Measurements from ENCODE around the gene EIF4G3.

EIF4G3 gene

DNA sequence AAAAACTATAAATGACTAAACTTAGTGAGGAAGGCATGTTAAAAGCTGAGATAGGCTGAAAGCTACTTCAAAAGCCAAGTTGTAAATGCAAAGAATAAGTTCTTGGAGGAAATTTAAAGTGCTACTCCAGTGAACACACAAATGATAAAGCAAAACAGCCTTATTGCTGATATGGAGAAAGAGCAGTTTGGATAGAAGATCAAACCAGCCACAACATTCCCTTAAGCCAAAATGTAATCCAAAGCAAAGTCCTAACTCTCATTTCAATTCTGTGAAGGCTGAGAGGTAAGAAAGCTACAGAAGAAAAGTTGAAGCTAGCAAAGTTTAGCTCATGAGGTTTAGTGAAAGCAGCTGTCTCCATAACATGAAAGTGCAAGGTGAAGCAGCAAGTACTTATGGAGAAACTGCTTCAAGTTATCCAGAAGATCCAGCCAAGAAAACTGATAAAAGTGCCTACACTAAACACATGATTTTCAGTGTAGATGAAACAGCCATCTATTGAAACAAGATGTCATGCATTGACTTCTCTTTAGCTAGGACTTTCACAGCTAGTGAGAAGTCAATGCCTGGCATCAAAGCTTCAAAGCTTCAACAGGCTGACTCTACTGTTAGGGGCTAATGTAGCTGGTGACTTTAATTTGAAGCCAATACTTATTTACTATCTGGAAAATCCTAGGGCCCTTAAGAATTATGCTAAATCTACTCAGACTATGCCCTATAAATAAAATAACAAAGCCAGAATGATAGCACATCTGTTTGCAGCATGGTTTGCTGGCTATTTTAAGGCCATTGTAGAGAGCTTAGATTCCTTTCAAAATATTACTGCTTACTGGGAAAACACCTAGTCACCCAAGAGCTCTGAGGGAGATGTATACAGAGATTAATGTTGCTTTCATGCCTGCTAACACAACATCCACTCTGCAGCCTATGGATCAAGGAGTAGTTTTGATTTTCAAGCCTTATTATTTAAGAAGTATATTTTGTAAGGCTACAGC is 188.6 kb downstream of the EIF4G3 start:
- no peak for DNase-seq

GRCh38 chr1:20983297-20983889 is 193.3 kb downstream of the EIF4G3 start:
- no peak for DNase-seq

DNA sequence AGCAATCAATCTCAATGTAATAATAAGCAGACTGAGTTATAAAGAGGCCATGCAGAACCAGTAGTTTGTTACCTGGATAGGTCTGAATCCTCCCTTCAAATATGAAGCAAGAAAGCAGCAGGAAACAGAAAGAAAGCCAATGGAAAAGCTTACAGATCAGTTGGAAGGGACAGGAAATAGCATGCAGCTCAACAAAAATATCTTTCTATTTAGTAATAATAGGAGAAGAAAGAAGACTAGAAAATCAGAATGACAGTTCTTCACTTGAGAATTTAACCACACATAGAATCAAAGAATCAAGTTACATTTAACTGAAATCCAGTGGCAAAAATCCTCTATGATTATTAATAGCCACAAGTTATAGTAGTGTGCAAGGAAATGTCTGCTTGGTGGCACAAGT is 194.4 kb downstream of the EIF4G3 start:
- DNase-seq: no peak

DNA sequence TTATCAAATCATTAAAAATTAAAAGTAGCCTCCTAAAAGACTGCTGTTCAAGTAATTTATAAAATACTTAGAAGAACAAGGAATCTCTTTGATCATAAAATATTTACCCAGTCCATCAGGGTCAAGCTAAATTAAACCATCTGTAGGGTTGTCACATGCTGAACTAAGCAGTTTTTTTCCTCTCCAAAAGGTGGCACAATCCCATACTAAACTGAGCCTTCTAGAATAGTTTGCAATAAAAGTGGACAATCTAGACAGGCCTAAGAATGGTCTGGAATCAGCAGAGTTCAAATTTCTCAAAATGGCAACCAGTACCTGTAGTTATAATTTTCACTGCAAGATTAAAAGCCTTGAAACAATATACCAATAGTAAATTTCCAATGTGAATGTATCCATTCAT is 194.8 kb downstream of the EIF4G3 start:
- DNase-seq: peak in 3 of 4 experiments; percentile 12 to 35 (median 16)

DNA sequence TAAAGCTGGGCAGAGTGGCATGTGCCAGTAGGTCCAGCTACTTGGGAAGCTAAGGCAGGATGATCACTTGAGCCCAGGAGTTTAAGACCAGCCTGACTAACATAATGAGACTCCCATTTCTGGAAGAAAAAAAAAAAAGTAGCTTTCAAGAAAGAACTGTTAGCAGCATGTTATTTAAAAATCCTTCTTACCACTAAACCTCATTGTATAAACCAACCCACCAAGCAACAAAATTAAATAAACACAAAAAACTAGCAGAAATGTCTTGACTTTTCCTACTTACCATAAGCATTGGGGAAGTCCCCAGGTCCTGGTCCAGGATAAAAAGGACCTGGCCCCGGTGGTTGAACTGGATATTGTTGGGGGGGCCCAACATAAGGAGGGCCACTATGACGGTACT is 196.6 kb downstream of the EIF4G3 start:
- no peak for DNase-seq

DNA sequence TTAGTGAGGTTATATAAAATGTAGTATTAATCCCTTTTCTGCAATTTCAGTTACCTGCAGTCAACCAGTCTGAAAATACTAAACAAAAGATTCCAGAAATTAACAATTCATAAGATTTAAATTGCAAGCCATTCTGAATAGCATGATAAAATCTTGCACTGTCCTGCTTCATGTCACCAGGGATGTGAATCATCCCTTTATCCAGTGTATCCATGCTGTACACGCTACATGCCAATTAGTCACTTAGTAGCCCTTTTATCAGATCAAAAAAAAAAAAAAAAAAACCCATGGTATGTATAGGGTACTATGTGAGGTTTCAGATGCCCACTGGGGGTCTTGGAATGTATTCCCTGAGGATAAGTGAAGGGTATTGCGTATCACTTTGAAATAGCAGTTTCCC is 198.3 kb downstream of the EIF4G3 start:
- no peak for DNase-seq

DNA sequence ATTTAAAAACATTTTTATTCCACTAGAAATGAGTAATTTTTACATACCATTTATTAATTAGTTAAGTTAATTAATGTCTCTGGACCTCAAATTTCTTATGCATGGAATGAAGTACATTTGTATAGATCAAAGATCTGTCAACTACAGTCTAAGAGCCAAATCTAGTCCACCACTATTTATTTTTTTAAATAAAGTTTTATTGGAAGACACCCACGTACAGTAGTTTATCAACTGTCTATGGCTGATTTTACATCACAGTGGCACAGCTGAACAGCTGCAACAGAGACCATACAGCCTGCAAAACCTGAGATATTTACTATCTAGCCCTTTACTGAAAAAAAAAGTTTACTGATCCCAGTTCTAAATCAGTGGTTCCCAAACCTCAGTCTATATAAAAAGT is 201.0 kb downstream of the EIF4G3 start:
- no peak for DNase-seq

DNA sequence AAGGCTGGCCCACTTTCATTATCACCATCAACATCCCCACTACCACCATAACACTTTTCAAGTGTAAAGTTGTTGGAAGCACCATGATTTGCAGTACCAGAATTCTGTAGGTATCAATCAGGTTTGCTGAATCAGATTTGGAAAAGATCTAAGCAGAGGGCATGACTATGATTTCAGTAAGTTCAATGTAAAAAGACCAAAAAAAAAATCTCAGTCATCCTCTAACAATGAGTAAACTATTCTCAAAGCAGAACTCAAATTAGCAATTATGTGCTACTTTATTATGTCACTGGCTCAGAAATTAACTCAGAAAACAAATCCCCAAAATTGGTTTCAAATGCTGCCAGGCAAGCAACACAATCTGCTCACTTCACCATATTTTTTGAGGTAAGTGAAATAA is 201.7 kb downstream of the EIF4G3 start:
- no peak for DNase-seq

GRCh38 chr1:20974069-20974468 is 202.6 kb downstream of the EIF4G3 start:
- DNase-seq: no peak

GRCh38 chr1:20972855-20973254 is 203.8 kb downstream of the EIF4G3 start:
- no peak for DNase-seq

DNA sequence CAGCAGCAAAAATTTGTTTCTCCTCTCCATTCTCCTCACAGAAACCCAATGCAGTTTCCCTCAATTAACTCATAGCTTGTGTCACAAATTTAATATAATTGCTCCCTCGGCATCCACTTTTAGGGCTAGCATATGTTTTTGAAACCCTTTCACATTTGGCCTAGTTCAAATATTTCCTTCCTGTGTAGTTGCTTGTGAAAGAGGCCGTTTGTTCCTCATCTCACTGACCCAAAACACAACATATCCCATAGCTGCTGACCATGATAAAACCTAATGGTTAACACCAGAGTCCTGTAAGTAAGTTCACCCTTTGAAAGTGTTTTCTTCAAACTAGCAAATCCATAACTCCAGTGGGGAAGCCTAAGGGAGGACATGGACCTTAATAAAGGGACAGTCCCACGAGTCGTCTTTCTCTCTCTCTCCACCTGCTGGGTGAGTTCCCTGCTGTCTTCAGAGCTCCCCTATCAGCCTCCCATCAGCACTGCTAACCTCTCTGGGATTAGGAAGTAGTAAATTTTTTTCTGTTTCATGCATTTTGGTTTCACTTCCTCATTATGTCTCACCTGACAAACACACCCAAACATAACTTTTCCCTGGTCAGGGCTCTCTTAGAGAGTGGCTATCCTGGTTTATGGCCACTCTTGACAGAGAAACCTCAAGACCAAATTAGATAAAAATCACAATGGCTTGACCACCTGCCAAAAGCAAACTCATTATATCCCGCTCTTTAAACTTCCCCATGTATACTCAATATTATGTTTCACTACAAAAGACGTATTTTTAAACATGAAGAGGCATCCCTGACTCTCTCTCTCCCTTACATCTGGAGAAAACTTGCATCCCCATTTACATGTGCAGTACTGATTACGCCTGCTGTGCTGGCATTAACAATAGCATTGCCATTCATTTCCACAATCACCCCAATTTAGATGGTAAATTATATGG is 211.9 kb downstream of the EIF4G3 start:
- DNase-seq: peak; percentile 35 to 78 (median 60)

DNA sequence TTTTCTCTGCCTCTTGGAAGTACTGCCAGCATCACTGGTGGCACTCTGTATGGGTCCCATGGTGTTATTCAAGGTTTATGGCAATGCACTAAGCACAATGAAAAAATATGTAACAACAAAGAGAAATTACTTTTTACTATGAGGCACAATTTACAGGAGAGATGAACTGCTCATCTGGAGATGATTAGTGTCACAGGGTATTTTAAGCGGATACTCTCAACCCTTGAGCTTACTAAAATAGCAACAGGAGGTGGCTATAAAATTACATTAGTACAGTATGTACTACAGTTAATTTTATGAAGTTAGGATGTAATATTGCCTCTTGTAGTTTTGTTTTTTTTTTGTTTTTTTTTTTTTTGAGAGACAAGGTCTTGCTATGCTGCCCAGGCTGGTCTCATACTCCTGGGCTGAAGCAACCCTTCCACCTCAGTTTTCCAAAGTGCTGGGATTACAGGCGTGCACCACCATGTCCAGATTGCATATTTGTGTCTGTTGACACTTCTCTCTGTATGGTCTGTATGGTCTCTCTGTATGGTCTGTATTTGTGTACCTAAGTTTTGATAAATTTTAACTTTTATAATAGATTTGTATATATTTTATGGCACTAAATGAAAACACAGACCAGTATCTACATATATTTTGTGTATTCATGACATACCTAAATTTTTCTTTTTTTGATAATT is 214.0 kb downstream of the EIF4G3 start:
- no peak for DNase-seq

DNA sequence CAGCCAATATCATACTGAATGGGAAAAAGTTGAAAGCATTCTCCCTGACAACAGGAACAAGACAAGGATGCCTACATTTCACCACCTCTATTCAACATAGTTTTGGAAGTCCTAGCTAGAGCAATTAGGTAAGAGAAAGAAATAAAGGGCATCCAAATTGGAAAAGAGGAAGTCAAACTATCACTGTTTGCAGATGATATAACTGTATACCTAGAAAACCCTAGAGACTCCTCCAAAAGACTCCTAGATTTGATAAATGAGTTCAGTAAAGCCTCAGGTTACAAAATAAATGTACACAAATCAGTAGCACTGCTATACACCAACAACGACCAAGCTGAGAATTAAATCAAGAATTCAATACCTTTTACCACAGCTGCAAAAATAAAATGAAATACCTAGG is 218.3 kb downstream of the EIF4G3 start:
- no peak for DNase-seq

GRCh38 chr1:20956272-20956671 is 220.4 kb downstream of the EIF4G3 start:
- DNase-seq: no peak

DNA sequence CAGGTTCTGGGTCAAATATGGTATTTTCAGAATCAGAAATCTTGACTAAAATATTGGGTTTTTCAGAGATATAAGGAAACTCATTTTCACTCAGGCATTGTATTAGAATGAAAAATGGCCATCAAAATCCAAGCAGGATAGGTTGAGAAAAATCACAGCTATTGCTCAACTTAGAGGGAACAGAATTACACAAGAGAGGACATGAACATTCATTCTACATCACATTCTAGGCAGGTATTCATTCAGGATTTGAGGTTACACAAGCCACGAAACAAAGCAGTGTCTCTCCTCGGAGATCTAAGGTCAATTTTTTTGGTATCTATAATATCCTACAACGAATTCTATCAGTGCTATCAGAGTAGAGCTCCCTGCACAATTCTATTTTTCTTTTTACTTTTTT is 226.0 kb downstream of the EIF4G3 start:
- DNase-seq: no peak

DNA sequence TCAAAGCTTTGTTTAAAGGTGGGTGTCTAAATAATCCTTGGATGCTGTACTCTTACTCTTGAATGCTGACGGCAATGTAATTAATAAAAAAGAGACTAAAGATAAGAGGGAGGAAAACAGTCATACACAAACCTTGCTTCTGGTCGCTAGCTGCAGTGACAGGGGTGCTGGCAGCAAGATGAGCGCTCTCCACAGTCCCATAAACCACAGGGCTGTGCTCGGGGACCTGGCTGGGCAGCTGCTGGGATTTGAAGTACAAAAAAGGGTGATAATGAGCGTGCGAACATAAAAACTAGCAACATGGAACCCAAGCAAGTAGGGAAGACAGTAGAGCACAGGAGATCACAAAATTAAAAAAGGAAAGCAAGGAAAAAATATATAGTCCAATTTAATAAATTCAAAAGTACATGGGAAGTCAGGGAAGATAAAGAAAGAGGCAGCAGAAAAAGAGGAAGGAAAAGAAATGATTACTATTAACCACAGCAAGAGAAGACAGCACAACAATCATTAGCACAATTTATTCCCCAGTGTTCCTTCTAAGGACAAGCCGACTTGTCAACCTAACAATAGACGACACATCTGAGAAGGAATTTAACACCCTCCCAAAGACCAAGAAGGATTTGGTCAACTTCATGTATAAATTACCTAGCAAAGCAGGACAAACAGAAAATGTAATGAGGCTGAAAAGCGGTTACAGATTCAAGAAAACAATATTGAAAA is 226.7 kb downstream of the EIF4G3 start:
- DNase-seq: peak in 2 of 4 experiments; percentile 22 to 23

DNA sequence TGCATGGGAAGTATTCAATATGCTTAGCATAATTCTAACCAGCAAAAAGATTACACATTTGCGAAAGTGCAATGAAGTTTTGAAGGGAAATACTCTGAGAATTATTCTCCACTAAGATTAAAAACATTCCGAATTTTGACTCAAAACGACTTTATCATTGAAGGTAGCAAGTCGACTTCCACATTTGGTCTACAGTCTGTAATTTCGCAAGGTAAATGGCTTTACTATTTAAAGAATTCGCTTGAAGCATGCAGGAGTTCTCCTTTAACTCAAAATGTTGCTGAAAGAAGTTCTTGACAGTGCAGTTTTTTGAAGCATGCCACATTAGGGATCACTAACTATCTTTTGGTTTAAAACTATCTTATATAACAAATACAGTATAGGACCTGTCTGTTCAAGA is 228.6 kb downstream of the EIF4G3 start:
- DNase-seq: peak in 2 of 4 experiments; percentile 25

DNA sequence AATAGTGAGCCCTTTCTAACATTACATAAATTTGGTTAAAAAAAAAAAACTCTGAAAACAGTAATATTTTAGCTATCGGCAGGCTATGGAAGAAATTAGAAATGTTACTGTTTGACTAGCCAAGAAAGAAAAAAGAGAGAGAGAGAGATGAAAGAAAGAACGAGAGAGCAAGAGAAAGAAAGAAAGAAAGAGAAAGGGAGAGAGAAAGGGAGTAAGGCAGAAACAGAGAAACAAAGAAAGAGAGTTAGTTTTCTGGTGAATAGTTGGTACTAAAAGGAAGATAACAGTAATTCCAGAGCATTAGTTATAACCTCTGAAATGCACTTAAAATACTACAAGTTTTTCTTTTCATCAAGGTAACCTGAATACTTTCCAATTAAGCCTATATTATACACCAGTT is 229.3 kb downstream of the EIF4G3 start:
- DNase-seq: no peak

DNA sequence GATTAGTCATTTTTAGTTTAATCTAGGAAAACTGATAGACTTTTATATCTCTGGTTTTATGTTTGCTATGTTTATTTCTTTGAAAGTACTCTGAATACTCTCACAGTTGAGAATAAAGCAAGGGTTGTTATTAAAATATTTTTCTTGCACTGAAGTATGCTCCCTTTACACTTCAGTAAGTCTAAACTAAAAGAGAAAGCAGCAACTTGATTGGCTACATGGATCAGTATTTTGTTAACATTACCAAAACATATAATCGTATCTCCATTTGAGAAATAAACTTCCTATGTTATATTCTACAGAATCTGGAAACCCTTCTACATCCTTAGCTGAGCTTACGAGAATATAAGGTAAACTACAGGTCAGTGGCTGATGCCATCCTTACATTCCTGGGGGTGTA is 240.1 kb downstream of the EIF4G3 start:
- no peak for DNase-seq

DNA sequence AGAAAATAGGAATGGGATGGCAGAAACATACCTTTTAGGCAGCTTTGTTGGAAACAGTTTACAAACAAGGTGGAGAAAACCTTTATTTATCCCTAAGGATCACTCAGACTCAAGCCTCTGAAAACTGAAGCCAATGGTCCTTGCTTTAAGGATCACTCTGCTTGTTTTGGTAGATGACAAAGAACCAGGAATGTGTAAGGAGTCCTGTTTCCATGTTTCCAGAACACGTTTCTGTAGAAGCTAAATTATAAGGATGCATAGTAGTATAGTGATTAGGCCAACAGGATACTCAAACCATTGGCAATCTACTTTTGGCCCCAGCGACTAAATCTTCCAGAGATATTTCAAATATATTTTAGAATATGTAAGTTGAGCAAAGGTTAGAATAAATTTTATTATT is 240.5 kb downstream of the EIF4G3 start:
- DNase-seq: no peak

DNA sequence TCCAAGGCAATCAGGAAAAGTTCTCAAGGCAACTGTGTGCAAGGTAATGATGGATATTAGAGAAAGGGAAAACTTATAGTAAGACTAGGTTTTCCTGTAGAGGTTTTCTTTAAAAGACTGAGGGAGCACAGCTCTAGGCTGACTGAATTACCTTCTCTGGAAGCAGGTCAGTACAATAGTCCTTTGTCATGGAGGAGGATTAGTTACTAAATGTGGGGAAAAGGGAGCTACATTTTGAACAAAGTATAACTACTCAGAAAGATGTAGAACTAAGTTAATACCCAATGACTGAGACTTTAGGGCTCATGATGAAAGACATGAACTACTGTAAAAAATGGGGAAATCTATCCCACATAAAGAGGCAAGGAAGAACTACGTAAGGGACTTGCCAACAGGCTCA is 241.0 kb downstream of the EIF4G3 start:
- no peak for DNase-seq
